Measurements from ENCODE around the gene CYB5A. TPM values are rescaled to one million over a fixed set of nuclear protein-coding genes. Genes with fewer than 3 reads are reported as not detected.

The CYB5A gene
- total and polyA plus RNA-seq, 8 donors = 238 to 508 (median 259) TPM

- DNase-seq (peak in 3 of 4 donors; percentile 31 to 86 (median 73)), ATAC-seq (peak; percentile 48)
- Histone ChIP-seq H3K27ac (peak overlapping the region; percentile 78 to 80), H3K27me3 (peaks cover 0 to 7% of the 10 kb centered on the region in 2 donors), H3K4me1 (peaks cover 0 to 59% of the 10 kb centered on the region in 2 donors), H3K4me3 (peak overlapping the region; percentile 82 to 89), H3K9me3 (no peaks in the 10 kb centered on the region), H3K36me3 (no peaks in the 10 kb centered on the region)
- TF ChIP-seq CTCF (IDR thresholded peaks at IDR 0.05) = no peak
- intact Hi-C loops (cut with DNase I) = no loop called here
These were observed 830 bp downstream of the CYB5A start for GRCh38 chr18:74290794-74291471.

- DNase-seq (no peak), ATAC-seq (no peak)
- Histone ChIP-seq H3K36me3 (no peaks in the 10 kb centered on the region), H3K9me3 (no peaks in the 10 kb centered on the region), H3K4me3 (peak overlapping the region; percentile 82 to 89), H3K4me1 (peaks cover 0 to 67% of the 10 kb centered on the region in 2 donors), H3K27ac (peak overlapping the region; percentile 78 to 80), H3K27me3 (peaks cover 0 to 7% of the 10 kb centered on the region in 2 donors)
- TF ChIP-seq CTCF (IDR thresholded peaks at IDR 0.05) = no peak
- intact Hi-C loops (cut with DNase I) = no loop called here
These were observed 1.7 kb downstream of the CYB5A start for GRCh38 chr18:74290021-74290420.

GRCh38 chr18:74289137-74289536 is 2.6 kb downstream of the CYB5A start:
- Histone ChIP-seq H3K9me3 (no peaks in the 10 kb centered on the region), H3K27ac (peak overlapping the region; percentile 78 to 80), H3K4me3 (peak overlapping the region; percentile 82 to 89), H3K4me1 (peaks cover 6 to 76% of the 10 kb centered on the region in 2 donors), H3K36me3 (no peaks in the 10 kb centered on the region), H3K27me3 (peaks cover 0 to 7% of the 10 kb centered on the region in 2 donors)
- intact Hi-C loops (cut with DNase I) = no loop called here
- ATAC-seq (no peak), DNase-seq (no peak)
- TF ChIP-seq CTCF (IDR thresholded peaks at IDR 0.05) = no peak

GRCh38 chr18:74288730-74289129 is 3.0 kb downstream of the CYB5A start:
- H3K27ac ChIP-seq = peak overlapping the region; percentile 78 to 80
- no peaks in the 10 kb centered on the region for H3K9me3 ChIP-seq
- ATAC-seq = no peak
- no peaks in the 10 kb centered on the region for H3K36me3 ChIP-seq
- no peak for DNase-seq
- no peak for TF ChIP-seq CTCF (IDR thresholded peaks at IDR 0.05)
- peak overlapping the region; percentile 82 to 89 for H3K4me3 ChIP-seq
- peaks cover 0 to 7% of the 10 kb centered on the region in 2 donors for H3K27me3 ChIP-seq
- intact Hi-C loops (cut with DNase I) = no loop called here
- H3K4me1 ChIP-seq = peaks cover 9 to 77% of the 10 kb centered on the region in 2 donors

GRCh38 chr18:74288041-74288440 is 3.7 kb downstream of the CYB5A start:
- ATAC-seq = no peak
- no peak for DNase-seq
- peak overlapping the region; percentile 78 to 80 for H3K27ac ChIP-seq
- no peak for TF ChIP-seq CTCF (IDR thresholded peaks at IDR 0.05)
- no peaks in the 10 kb centered on the region for H3K36me3 ChIP-seq
- H3K4me1 ChIP-seq = peaks cover 16 to 84% of the 10 kb centered on the region in 2 donors
- no peaks in the 10 kb centered on the region for H3K9me3 ChIP-seq
- H3K27me3 ChIP-seq = peaks cover 0 to 7% of the 10 kb centered on the region in 2 donors
- peak overlapping the region; percentile 82 to 89 for H3K4me3 ChIP-seq
- intact Hi-C loops (cut with DNase I) = no loop called here

Measured in left lung (tissue), 10 donors.